Peyer's patch (tissue), 4 donors: ENCODE measurements around the gene OLAH. TPM values are rescaled to one million over a fixed set of nuclear protein-coding genes. Genes with fewer than 3 reads are reported as not detected.
"Not testable (repeated sequence)": the region's sequence is repeated elsewhere in the genome, so short reads cannot be mapped to it uniquely, and the experiment has no call there.

Experiments used
- DNase-seq, 3 donors: peaks; one replicate each; pipeline ENCODE4 v3.0.0-alpha.2; 2017 to 2019
- H3K27ac ChIP-seq, 4 donors: fragments of 200-600 bp; sonication (generic); one replicate each; pipeline ENCODE4 v1.5.1; 2016 to 2019
- H3K27me3 ChIP-seq, 2 donors: fragments of 200-600 bp; sonication (generic); one replicate each; pipeline ENCODE4 v1.5.1; 2019
- H3K36me3 ChIP-seq, 3 donors: fragments of 200-600 bp; sonication (generic); one replicate each; pipeline ENCODE4 v1.5.1; 2016 to 2019
- H3K4me1 ChIP-seq, 4 donors: fragments of 200-600 bp; sonication (generic); one replicate each; pipeline ENCODE4 v1.5.1; 2016 to 2019
- H3K4me3 ChIP-seq, 4 donors: fragments of 200-600 bp; sonication (generic); 1 replicate in 3 of 4; 2 replicates in 1 of 4; pipeline ENCODE4 v1.5.1; 2016 to 2019; ENCODE audit warnings: mild to moderate bottlenecking in 1 of 4
- H3K9me3 ChIP-seq, 4 donors: fragments of 200-600 bp; sonication (generic); one replicate each; pipeline ENCODE4 v1.5.1; 2016 to 2019; ENCODE audit warnings: mild to moderate bottlenecking in 1 of 4
- CTCF ChIP-seq, 6 experiments: fragments of 450-650 bp in 4 of 6; fragments of 200-600 bp in 2 of 6; sonication (generic) in 1 of 6; IDR thresholded peaks; one replicate each; pipeline ENCODE4 v1.5.1; 2017 to 2019; ENCODE audit warnings: antibody characterized with exemption in 6 of 6, mild to moderate bottlenecking in 3 of 6, moderate library complexity in 1 of 6
- POLR2A ChIP-seq, 2 donors: fragments of 450-650 bp; IDR thresholded peaks; one replicate each; pipeline ENCODE4 v1.5.1; 2017; ENCODE audit warnings: antibody characterized with exemption in 2 of 2, mild to moderate bottlenecking in 2 of 2, moderate library complexity in 2 of 2
- total RNA-seq, 4 donors: library from RNA; depleted of rRNA; stranded (reverse); fragments of >200 nt; gene quantifications; one replicate each; pipeline ENCODE4 v1.1.0, GENCODE V29; 2016

The OLAH gene
- not detected for total RNA-seq

- no peaks in the 10 kb centered on the region for H3K9me3 ChIP-seq
- TF ChIP-seq CTCF (IDR thresholded peaks at IDR 0.05) (no peak), POLR2A (IDR thresholded peaks at IDR 0.05) (no peak)
- no peaks in the 10 kb centered on the region for H3K27me3 ChIP-seq
- no peak for DNase-seq
- no peak within 1 kb of the TSS for H3K4me3 ChIP-seq
- no peaks in the 10 kb centered on the region for H3K4me1 ChIP-seq
- no peaks in the 10 kb centered on the region for H3K36me3 ChIP-seq
- no peak within 1 kb of the TSS for H3K27ac ChIP-seq
Measured at GRCh38 chr10:15043674-15044073, at the start of gene OLAH. TSS of gene OLAH (plus strand) at chr10:15043943. CDS start at chr10:15047289, 3,346 bp downstream.

- TF ChIP-seq POLR2A (IDR thresholded peaks at IDR 0.05) (no peak), CTCF (IDR thresholded peaks at IDR 0.05) (no peak)
- H3K4me1 ChIP-seq, result no peaks in the 10 kb centered on the region
- no peaks in the 10 kb centered on the region for H3K9me3 ChIP-seq
- no peak overlapping the region for H3K4me3 ChIP-seq
- DNase-seq, result no peak
- no peaks in the 10 kb centered on the region for H3K27me3 ChIP-seq
- H3K36me3 ChIP-seq, result no peaks in the 10 kb centered on the region
- no peak overlapping the region for H3K27ac ChIP-seq
Measured at GRCh38 chr10:14995964-14996565, 47.7 kb upstream of the OLAH start.

GRCh38 chr10:15013530-15013929, 30.2 kb upstream of the OLAH start:
- H3K27me3 ChIP-seq, DNase-seq, H3K4me3 ChIP-seq, H3K9me3 ChIP-seq, H3K4me1 ChIP-seq, H3K27ac ChIP-seq, H3K36me3 ChIP-seq: not testable (repeated sequence)

GRCh38 chr10:15015451-15015850, 28.3 kb upstream of the OLAH start:
- Histone ChIP-seq H3K4me3 (no peak overlapping the region), H3K27me3 (no peaks in the 10 kb centered on the region), H3K36me3 (no peaks in the 10 kb centered on the region), H3K27ac (no peak overlapping the region), H3K9me3 (no peaks in the 10 kb centered on the region), H3K4me1 (no peaks in the 10 kb centered on the region)
- DNase-seq, result no peak
- no peak for TF ChIP-seq CTCF (IDR thresholded peaks at IDR 0.05)
- TF ChIP-seq POLR2A (IDR thresholded peaks at IDR 0.05), result no peak

GRCh38 chr10:15020966-15021365, 22.8 kb upstream of the OLAH start:
- DNase-seq, H3K4me1 ChIP-seq, H3K4me3 ChIP-seq, H3K27ac ChIP-seq, H3K9me3 ChIP-seq, H3K36me3 ChIP-seq, H3K27me3 ChIP-seq: not testable (repeated sequence)

GRCh38 chr10:15023079-15023478, 20.7 kb upstream of the OLAH start:
- DNase-seq, H3K4me1 ChIP-seq, H3K4me3 ChIP-seq, H3K27ac ChIP-seq, H3K27me3 ChIP-seq, H3K36me3 ChIP-seq, H3K9me3 ChIP-seq: not testable (repeated sequence)

- H3K4me1 ChIP-seq, H3K27ac ChIP-seq, H3K9me3 ChIP-seq, DNase-seq, H3K4me3 ChIP-seq, H3K36me3 ChIP-seq, H3K27me3 ChIP-seq: not testable (repeated sequence)
Measured at GRCh38 chr10:15024017-15025004, 19.4 kb upstream of the OLAH start.

GRCh38 chr10:15025040-15025439, 18.7 kb upstream of the OLAH start:
- H3K27me3 ChIP-seq, H3K4me1 ChIP-seq, DNase-seq, H3K27ac ChIP-seq, H3K9me3 ChIP-seq, H3K4me3 ChIP-seq, H3K36me3 ChIP-seq: not testable (repeated sequence)
